NCI-H2107 (cell line): ENCODE data around the gene GALNTL6.
A peak's percentile ranks its signal among the peaks of the same experiment; 100 is the strongest.
"Not testable (repeated sequence)": the region's sequence is repeated elsewhere in the genome, so short reads cannot be mapped to it uniquely, and the experiment has no call there.

Experiments
- DNase-seq: peaks from one replicate; lab custom pipeline; 2025; lab: John Stamatoyannopoulos, UW

GALNTL6 gene

DNA sequence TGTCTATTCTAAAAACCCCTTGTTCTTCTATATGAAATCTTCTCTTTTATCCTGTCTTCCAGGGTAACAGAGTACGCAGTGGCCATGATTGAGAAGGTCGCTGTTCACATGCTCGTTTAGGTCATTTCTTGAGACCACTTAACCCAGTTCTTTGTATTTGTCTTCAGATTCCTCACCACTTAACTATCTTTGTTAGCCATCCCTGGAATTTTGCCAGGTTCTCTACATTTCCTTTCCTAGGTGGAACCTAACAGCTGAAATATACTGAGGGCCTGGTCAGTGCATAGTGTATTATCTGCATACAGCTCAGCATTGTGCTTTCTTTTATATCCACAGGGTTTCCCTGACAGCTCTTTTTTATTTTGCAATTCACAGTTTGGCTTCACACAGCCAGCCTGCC lies 1206.5 kb downstream of the GALNTL6 start:
- no peak for DNase-seq

DNA sequence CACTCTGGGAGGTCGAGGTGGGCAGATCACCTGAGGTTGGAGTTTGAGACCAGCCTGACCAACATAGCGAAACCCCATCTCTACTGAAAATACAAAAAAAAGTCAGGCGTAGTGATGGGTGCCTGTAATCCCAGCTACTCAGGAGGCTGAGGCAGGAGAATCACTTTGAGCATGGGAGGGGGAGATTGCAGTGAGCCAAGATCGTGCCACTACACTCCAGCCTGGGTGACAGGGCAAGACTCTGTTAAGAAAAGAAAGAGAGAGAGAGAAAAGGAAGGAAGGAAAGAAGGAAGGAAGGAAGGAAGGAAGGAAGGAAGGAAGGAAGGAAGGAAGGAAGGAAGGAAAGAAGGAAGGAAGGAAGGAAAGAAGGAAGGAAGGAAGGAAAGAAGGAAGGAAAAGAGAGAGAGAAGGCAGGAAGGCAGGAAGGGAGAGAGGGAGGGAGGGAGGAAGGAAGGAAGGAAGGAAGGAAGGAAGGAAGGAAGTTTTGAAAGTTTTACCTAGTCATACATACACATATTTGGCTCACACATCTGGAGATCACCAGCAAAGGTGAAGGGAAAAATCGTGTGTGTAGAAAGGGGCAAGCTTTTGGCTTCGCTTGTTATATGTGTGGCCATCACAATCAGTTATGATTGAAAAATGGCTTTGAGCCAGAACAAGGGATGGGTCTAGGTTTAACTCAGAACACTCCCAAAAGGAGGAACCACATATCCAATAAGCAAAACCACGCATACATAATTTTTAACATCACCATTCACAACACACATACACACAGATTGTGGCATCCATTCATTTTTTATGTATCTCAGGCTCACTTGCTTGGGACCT lies 1208.8 kb downstream of the GALNTL6 start:
- not testable (repeated sequence) for DNase-seq

DNA sequence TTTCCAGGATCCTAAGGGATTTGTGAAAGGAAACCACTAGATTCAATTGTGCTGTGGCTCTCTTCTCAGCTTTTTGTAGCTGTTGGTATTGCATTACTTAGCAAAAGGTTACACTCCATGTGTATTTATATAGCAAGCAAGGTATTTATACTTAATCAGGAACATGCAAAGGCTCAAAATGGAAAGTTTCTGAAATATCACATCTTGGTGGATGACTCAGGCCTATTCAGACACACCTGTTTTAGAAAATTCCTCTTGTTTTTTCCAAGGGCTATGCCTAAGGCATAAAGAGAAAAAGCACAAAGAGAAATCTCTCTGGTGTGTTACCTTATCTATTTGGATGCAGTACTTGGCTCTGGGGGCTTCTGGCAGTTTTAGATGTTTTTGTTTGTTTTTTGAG lies 1211.0 kb downstream of the GALNTL6 start:
- DNase-seq: no peak

DNA sequence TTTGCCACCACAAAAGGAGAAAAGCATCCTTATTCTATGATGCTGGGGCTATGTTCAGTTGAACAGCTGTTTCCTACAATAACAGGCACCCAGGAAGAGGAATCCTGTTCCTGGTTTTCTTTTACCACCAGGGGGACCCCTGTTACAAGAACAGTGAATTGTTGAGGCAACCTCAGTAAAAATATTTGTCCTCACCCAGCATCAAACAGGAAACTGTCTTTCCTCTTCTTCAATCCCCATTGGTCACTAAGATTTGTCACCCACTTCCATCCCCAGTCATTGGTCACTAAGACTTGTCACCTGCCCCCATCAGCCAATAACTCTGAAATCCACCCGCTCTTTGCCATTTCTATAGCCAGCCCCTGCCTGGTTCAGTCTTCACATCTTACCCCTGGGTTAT lies 1211.9 kb downstream of the GALNTL6 start:
- peak; percentile 46 for DNase-seq

DNA sequence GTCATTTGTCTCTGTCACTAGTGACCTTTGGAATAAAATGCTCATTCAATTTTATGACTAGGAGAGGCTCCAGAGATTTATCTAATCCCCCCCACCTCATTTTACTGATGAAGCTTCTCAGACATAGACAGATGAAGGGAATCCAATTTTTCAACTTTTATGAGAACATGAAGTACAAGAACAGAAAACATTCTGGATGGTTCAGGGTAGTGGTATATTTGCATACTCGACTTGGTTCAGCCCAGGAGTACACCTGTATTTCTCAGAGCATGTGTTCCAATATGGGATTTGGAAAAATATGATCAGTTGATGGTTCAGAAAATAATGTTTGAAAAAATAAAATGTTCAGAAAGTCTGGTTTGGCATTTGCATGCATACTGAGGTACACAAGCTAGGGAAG lies 1224.0 kb downstream of the GALNTL6 start:
- DNase-seq: no peak

DNA sequence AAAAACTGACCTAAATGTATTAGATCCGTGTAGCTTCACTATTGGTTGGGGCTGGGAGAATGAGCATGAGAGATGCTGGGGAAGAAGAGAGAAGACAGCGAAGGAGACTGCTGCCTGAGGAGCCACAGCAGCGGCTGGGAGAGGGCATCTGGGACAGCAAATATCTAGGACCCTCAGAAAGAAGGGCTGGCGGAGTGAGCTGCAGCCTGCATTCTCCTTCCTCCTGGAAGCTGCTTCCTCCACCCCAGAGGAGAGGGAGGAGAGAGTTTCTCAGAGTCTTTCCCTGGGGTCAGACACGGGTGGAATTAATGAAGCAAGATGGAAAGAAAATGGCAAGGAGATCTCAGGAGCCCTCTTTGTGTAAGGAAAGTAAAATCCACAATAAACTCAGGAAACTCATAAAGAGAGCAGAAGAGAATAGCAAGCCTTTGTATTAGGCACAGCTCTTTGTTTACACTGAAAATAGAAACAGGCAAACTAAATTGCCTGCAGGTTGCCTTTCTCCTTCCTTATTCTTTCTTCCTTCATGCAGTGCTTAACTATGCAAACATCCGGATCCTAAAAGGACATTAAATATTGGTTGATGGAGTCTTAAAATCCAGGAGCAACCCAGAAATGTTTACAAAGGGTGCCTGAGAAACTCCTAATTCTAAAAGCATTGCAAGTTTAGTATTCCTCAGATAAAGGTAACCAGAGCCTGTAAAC lies 1225.1 kb downstream of the GALNTL6 start:
- DNase-seq: no peak

DNA sequence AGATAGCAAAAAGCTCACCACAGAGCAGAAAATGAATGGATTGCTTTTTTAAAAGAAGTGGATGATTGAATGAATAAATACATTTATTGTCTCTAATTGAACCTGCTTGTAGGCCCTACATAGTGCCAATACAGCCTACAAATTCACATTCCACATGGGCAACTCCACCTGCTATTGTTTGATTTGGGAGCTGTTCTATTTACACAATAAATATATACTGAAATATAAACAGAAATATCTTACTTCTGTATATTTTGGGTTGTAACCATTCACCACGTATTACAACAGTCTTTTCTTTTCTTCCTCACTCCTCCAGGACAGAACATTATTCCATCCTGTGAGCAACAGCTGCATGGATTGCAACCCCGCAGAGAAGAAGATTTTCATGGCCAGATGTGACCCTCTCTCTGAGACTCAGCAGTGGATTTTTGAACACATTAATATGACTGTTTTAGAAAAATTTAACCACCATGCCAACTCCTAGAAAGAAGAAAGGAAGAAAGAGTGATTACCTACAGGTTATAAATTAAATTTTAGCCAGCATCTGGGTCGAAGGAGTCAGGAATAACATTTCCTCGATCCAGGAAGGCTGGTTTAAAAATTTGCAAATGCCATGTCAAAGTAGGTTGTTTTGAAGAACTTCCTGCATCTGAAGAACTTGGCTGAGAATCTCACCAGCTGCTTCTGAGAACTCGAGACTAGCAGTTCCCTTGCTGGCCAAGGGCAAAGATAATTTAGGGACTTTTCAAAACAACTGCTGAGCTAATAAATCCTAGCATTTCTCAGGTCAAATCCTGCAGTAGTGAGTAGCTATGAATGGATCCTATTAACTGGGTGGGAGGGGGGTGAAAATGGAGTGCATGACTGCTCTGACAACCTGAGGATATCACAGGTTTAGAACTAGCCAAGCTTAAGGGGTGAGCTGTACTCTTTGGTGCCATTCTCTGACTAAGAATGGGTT lies 1226.7 kb downstream of the GALNTL6 start:
- no peak for DNase-seq

DNA sequence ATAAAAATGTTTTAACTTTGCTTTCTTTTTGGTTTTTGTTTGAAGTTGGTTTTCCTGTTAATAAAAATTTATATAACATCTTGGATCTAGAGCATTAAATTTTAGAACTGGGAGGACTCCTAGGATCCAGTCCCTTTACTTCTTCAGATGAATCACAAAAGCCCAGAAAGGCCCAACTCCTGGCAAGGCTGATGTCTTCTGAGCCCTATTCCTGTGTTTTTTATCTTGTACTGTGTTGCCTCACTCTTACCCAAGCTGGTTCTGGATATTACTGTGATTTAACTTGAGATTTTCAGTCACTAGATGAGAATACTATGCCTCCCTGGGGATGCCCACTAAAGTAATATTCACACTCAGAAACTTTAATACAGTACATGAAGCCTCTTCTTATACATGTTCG lies 1228.3 kb downstream of the GALNTL6 start:
- no peak for DNase-seq

DNA sequence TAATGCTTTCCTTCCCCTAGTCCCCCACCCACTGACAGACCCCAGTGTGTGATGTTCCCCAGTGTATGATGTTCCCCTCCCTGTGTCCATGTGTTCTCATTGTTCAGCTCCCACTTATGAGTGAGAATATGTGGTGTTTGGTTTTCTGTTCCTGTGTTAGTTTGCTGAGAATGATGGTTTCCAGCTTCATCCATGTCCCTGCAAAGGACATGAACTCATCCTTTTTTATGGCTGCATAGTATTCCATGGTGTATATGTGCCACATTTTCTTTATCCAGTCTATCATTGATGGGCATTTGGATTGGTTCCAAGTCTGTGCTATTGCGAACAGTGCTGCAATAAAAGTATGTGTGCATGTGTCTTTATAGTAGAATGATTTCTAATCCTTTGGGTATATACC lies 1228.9 kb downstream of the GALNTL6 start:
- DNase-seq: not testable (repeated sequence)

DNA sequence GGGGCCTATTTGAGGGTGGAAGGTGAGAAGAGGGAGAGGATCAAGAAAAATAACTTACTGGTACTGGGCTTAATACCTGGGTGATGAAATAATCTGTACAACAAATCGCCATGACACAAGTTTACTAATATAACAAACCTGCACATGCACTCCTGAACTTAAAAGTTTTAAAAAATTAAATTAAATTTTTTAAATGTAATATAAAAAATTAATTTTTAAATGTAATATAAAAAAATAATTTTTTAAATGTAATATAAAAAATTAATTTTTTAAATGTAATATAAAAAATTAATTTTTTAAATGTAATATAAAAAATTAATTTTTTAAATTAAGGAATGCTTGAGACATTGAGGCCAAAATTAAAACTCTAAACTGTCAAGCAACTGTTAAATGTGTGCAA lies 1231.1 kb downstream of the GALNTL6 start:
- DNase-seq: no peak

DNA sequence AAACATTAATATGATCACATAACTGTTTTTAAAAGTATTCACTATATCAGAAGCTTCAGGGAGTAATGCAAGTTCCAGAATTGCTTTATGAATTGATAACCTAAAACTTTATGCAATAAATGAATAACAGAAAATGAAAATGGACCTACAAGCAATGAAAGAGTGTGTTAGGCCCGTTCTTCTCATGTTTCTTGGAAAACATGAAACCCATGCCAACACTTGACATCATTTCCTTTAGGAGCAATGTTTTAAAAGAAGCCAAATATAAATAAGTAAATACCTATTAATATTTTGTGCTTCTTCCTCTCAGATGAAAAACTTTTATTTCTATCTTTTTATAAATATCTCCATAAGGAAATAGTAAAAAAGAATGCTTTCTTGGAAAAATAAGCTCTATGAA lies 1232.4 kb downstream of the GALNTL6 start:
- DNase-seq: no peak

DNA sequence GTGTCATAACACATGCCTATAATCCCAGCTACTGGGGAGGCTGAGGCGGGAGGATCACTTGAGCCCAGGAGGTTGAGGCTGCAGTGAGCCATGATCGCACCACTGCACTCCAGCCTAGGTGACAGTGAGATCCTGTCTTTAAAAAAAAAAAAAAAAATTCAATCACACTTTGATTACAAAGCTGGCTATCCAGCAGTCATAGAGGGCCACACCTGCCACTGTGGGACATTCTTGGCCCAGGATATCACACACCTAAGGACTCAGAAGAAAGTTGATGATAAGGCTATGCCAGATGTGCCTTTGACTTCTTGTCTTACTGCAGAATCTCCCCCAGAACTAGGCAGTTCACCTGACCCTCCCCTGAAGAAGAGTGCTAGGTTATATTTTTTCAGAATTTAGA lies 1232.9 kb downstream of the GALNTL6 start:
- DNase-seq: no peak

DNA sequence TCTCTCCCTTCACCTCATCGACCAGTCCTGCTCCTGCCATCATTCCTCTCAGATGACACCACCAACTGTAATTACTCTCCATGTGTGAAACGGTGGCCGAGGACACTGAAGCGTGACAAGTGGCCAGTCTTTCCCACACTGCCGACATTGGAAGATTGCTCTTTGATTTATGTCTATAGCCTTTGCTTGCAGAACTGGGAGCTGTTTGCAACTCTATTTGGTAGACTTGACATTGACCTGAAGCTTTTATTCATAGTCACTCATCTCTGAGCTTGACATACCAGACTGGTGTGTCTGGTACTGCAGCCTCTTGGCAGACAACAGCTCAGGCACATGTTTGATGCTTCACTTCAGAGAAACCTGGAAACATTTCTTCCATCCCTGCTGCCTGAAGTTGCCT lies 1233.6 kb downstream of the GALNTL6 start:
- DNase-seq: no peak

DNA sequence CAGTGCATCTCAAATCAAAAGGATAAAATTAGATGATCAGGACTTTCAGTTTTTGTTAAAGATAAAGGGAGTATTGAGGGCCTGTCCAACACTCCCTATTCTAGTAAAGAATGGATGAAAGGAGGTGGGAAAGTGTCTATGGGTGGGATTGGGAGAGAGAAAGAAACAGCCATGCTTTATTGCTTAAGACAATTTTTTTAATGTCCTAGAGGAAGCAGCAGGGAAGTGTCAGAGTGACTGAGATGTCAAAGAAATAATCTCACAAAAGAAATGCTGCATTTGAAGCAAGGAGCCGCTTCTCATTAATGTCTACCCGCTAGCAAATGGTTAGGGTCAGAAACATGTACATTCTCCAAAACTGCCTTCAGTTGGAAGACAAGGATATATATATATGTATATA lies 1238.0 kb downstream of the GALNTL6 start:
- no peak for DNase-seq

DNA sequence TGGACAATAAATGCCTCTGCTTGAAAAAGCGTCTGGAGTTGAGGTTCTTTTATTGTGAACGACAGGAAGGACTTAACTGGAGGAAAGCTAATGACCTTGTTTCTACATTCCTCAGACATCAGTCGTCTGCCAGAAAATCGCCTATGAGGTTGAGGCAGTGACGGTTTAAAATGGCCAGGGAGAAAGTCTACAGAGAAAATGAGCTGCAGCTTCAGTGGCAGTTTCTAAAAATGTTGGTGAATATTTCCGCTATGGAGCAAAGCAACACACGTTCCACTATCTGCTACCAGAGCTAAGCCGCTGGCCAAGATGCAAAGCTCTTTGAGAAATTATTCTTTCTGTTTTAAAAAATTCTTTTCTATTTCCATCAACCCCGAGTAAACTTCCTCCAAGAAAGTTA lies 1238.5 kb downstream of the GALNTL6 start:
- no peak for DNase-seq

DNA sequence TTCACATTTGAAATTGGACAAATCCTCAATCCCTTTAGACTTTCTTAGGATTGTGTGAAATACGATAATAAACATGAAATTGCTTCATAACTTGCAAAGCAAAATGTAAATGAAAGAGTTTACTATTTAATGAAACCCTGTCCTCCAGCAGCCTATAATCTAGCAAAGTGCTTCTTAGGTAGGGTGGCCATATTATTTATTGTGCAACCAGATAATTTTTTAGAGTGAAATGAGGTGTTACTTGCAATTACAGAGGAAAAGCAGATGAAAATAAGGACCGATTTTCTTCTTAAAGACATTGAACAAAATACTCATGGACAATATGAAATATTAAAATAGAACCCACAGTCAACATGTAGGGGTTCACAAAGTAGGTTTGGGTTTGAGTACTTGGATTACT lies 1239.2 kb downstream of the GALNTL6 start:
- no peak for DNase-seq

DNA sequence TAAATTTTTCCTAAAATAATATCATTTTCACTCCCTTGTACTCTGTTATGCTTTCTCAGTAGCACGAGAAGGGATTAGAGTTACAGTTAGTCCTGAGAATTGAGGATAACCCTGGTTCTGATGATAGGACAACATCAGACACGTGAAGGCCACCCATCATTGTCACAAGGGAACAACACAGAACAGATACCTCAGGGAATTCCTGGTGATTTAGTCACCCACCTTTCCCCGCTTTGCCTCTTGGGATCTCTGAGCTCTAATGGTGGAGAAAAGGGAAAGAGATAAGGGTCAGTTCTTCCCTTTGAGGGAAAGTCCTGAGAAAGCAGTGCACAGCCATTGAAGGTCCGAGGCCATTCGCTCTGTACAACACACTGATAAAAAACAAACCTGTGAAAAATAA lies 1243.1 kb downstream of the GALNTL6 start:
- no peak for DNase-seq

DNA sequence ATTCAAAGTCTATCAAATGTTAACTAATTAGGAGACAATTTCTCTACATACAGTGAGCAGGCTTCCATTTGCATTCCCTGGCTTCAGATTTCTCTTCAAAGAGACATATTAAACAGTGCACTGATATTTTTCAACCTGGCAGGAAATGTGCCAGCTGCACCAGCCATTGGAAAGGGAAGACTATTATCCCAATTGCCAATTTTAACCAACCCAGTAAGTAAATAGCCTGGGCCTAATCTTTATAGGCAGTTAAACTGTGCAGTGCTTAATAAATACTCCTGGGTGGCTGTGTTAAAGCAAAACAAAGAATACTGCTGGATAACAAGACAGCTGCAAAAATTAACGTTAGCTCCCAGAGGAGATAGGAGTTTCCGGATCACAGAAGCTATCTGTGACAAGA lies 1243.5 kb downstream of the GALNTL6 start:
- DNase-seq: no peak

DNA sequence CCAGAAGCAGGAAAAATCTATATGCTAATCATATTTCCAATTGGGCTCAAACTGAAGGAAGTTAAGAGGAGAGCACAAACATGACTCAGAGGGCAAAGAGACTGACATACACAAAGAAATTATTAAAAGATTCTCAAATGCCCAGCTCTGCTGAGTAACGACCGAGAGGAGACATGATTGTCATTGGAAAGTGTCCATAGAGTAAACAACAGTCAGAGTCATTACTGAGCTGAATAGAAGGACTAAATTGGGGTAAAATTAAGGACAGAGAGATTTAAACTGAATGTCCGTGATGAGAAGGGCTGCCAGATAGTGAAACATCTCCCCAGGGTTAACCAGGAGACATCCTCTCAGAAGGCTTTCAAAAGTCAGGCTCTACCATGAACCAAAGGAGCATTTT lies 1244.2 kb downstream of the GALNTL6 start:
- DNase-seq: no peak

DNA sequence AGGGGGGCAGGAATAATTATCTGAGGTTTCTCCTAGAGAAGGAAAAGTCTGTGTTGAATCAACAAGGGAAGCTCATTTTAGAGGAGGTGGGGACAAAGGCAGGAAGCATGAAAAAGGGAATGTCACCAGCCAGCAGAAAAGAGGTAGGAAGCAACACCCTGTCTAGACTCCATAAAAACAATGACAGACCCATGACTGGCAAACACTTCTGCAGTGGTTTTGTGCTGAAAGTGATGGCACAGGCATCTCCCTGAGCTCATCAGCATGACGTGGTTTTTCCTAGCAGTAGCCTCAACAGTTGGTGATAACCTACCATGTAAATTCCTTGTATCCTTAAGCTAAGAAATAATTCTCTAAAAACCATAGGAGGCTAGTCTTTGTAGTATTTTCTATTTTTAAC lies 1244.7 kb downstream of the GALNTL6 start:
- DNase-seq: no peak

DNA sequence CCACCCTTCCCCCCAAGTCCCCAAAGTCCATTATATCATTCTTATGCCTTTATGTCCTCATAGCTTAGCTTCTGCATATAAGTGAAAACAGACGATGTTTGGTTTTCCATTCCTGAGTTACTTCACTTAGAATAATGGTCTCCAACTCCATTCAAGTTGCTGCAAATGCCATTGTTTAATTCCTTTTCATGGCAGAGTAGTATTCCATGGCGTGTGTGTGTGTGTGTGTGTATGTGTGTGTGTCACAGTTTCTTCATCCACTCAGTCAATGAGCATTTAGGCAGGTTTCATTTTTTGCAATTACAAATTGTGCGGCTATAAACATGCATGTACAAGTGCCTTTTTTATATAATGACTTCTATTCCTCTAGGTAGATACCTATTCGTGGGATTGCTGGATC lies 1248.0 kb downstream of the GALNTL6 start:
- no peak for DNase-seq

DNA sequence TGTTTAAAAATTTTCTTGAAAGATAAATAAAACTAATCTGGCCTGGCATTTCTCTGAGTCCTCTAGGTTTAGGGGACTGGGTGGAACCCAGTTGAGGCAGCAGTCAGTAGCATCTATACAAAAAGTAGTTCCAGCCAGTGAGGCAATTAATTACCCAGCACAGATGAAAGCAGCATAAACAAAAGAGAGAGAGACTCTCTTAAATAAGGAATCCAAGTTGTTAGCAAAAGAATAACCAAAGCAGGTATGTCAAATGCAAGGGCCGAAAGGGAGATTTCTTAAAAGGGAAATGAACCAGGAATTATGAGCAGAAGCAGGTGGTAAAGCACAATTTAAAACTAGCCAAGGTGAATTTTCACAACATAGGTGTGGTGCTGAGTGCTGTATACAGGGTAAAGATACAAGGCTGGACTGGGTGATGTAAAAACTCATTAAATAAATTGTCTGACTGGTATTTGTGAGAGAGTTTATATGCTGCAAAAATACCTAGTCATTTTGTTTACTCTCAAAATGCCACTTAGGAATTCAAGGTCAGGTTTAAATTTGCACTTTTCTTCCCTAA lies 1260.8 kb downstream of the GALNTL6 start:
- DNase-seq: no peak
